HepG2 (cell line): ENCODE measurements around the gene BAHCC1. TPM values are rescaled to one million over a fixed set of nuclear protein-coding genes. Genes with fewer than 3 reads are reported as not detected.

ENCODE experiments used
- ATAC-seq: fragments of 200-7000 bp; cut with Tn5 transposase; 3 replicates; pipeline ENCODE4 v1.9.1; 2020; ENCODE audit warnings: mild to moderate bottlenecking, moderate library complexity
- BruUV-seq: library from RNA; stranded (reverse); fragments of 400-500 nt; replicated peaks from 2 replicates; lab custom pipeline; 2021; lab: Mats Ljungman, UMichigan
- CTCF ChIA-PET: fragments of 300-600 bp; formaldehyde crosslinking; extraction: SDS; loops from one replicate; lab custom pipeline; 2021; ENCODE audit warnings: low total read pairs, inconsistent platforms, low intra/inter-chr PET ratio; lab: Yijun Ruan, JAX
- POLR2A ChIA-PET: fragments of 350-600 bp; sonication (Branson Sonifier 250); formaldehyde crosslinking; loops from one replicate; lab custom pipeline; 2020; ENCODE audit warnings: antibody characterized with exemption, inconsistent platforms; lab: Yijun Ruan, JAX
- DNase-seq: peaks from one replicate; pipeline ENCODE4 v3.0.0-alpha.2; 2015; ENCODE audit warnings: low spot score
- FAIRE-seq: peaks from 3 replicates; lab custom pipeline; 2011; peaks lifted over from hg19 to GRCh38; lab: Jason Lieb, UNC
- H2AFZ ChIP-seq: one replicate; pipeline ENCODE4 v1.6.1; 2011; ENCODE audit warnings: low read length, inconsistent platforms
- H3K27ac ChIP-seq: fragments of 300-600 bp; 3 replicates; pipeline ENCODE4 v1.8.0; 2011; ENCODE audit warnings: mixed run types, mild to moderate bottlenecking, mixed read lengths, low read length, inconsistent platforms; ENCODE audit not compliant: insufficient read depth; ENCODE audit errors: extremely low read length
- H3K27me3 ChIP-seq, 2 experiments: fragments of 200-600 bp in 1 of 2; 2 replicates in 1 of 2; 3 replicates in 1 of 2; pipeline versions ENCODE4 v1.6.0 to v1.8.0; 2011; ENCODE audit warnings: low read length in 2 of 2, mild to moderate bottlenecking in 2 of 2, moderate library complexity in 2 of 2, inconsistent platforms in 1 of 2; ENCODE audit not compliant: insufficient read depth in 2 of 2, control insufficient read depth in 1 of 2
- H3K36me3 ChIP-seq, 2 experiments: fragments of 200-600 bp in 1 of 2; replicated peaks in 1 of 2; 2 replicates in 1 of 2; 3 replicates in 1 of 2; pipeline versions ENCODE4 v1.5.1 to v1.8.0; 2011; ENCODE audit warnings: low read length in 2 of 2, inconsistent platforms in 1 of 2; ENCODE audit not compliant: insufficient read depth in 2 of 2, control insufficient read depth in 1 of 2
- H3K4me1 ChIP-seq: 2 replicates; pipeline ENCODE4 v1.5.1; 2012; ENCODE audit warnings: low read length, inconsistent platforms; ENCODE audit not compliant: insufficient read depth
- H3K4me2 ChIP-seq: 2 replicates; pipeline ENCODE4 v1.6.0; 2011; ENCODE audit warnings: low read depth, low read length, inconsistent platforms
- H3K4me3 ChIP-seq, 3 experiments: fragments of 200-600 bp in 1 of 3; sonication (generic), shearing (Covaris generic) in 1 of 3; replicated peaks in 1 of 3; 2 replicates each; pipeline ENCODE4 v1.5.1; 2011 to 2016; ENCODE audit warnings: low read length in 3 of 3, inconsistent platforms in 2 of 3, low read depth in 2 of 3, mild to moderate bottlenecking in 2 of 3, control low read depth in 1 of 3, mixed read lengths in 1 of 3; ENCODE audit not compliant: insufficient read depth in 1 of 3
- H3K79me2 ChIP-seq: one replicate; pipeline ENCODE4 v1.6.1; 2011; ENCODE audit warnings: low read length, inconsistent platforms; ENCODE audit not compliant: insufficient read depth
- H3K9ac ChIP-seq: 2 replicates; pipeline ENCODE4 v1.6.0; 2011; ENCODE audit warnings: mild to moderate bottlenecking, low read depth, low read length, inconsistent platforms; ENCODE audit not compliant: insufficient read depth
- H3K9me3 ChIP-seq: 2 replicates; pipeline ENCODE4 v1.5.1; 2012; ENCODE audit warnings: mild to moderate bottlenecking, low read length
- H4K20me1 ChIP-seq: 2 replicates; pipeline ENCODE4 v1.6.0; 2011; ENCODE audit warnings: inconsistent platforms, mild to moderate bottlenecking, low read length, moderate library complexity; ENCODE audit not compliant: insufficient read depth
- AFF4 ChIP-seq: sonication (generic); formaldehyde crosslinking; IDR thresholded peaks from 2 replicates; pipeline ENCODE4 v1.4.0; 2020; ENCODE audit warnings: missing genetic modification reagents
- CCAR2 ChIP-seq: fragments of 200-400 bp; formaldehyde crosslinking; optimal IDR thresholded peaks from 2 replicates; pipeline ENCODE3; 2018; ENCODE audit warnings: low read depth, mild to moderate bottlenecking, low read length, moderate library complexity
- HDAC2 ChIP-seq: sonication (generic); formaldehyde crosslinking; IDR thresholded peaks from 2 replicates; pipeline ENCODE4 v1.4.0; 2020; ENCODE audit warnings: missing genetic modification reagents
- HNRNPK ChIP-seq: fragments of 200-400 bp; formaldehyde crosslinking; IDR thresholded peaks from 2 replicates; pipeline ENCODE4 v1.6.1; 2018; ENCODE audit warnings: low read length, low read depth, moderate library complexity, mild to moderate bottlenecking; ENCODE audit not compliant: poor library complexity, severe bottlenecking
- KDM1A ChIP-seq: IDR thresholded peaks from 2 replicates; pipeline ENCODE4 v1.6.1; 2016; ENCODE audit warnings: missing compliant biosample characterization
- MTF1 ChIP-seq: sonication (generic); formaldehyde crosslinking; IDR thresholded peaks from 2 replicates; pipeline ENCODE4 v1.5.0; 2020; ENCODE audit warnings: missing genetic modification reagents
- MYC ChIP-seq: sonication (generic); formaldehyde crosslinking; IDR thresholded peaks from 2 replicates; pipeline ENCODE4 v1.9.0; 2021; ENCODE audit warnings: missing genetic modification reagents, borderline replicate concordance
- NCOA2 ChIP-seq: sonication (generic); formaldehyde crosslinking; IDR thresholded peaks from 2 replicates; pipeline ENCODE4 v1.8.0; 2022; ENCODE audit warnings: inconsistent platforms
- RBM22 ChIP-seq: fragments of 200-400 bp; formaldehyde crosslinking; optimal IDR thresholded peaks from 2 replicates; pipeline ENCODE3; 2017; ENCODE audit warnings: mild to moderate bottlenecking, low read length, moderate library complexity
- SALL2 ChIP-seq: sonication (generic); formaldehyde crosslinking; IDR thresholded peaks from 2 replicates; pipeline ENCODE4 v1.8.1; 2023; ENCODE audit warnings: mild to moderate bottlenecking, missing genetic modification reagents, inconsistent platforms
- ZNF234 ChIP-seq: sonication (generic); formaldehyde crosslinking; conservative IDR thresholded peaks from 2 replicates; pipeline ENCODE4 v1.5.1; 2020; ENCODE audit warnings: mild to moderate bottlenecking, missing genetic modification reagents
- ZNF281 ChIP-seq: sonication (generic); formaldehyde crosslinking; IDR thresholded peaks from 2 replicates; pipeline ENCODE4 v1.4.0; 2020; ENCODE audit warnings: missing genetic modification reagents, borderline replicate concordance
- ZNF572 ChIP-seq: sonication (generic); formaldehyde crosslinking; IDR thresholded peaks from 2 replicates; pipeline ENCODE4 v1.5.1; 2020; ENCODE audit warnings: mild to moderate bottlenecking, missing genetic modification reagents
- ZNF674 ChIP-seq: sonication (generic); formaldehyde crosslinking; IDR thresholded peaks from 2 replicates; pipeline ENCODE4 v1.5.0; 2020; ENCODE audit warnings: low read depth, mild to moderate bottlenecking, missing genetic modification reagents
- WGBS: methylation state at CpG from one replicate; pipeline ENCODE4 v1.1.6; 2017; ENCODE audit warnings: low lambda C conversion rate; 5-methylcytosine and 5-hydroxymethylcytosine counted together
- in situ Hi-C: cut with HindIII; loops from 2 replicates; pipeline ENCODE4 v1.10.0; 2017; ENCODE audit warnings: low pct_unique_long_range_greater_than_20kb; ENCODE audit not compliant: extremely low pct_ligation_motif_present
- intact Hi-C: fragments of 100-400 bp; cut with micrococcal nuclease; formaldehyde crosslinking; loops from one replicate; pipeline ENCODE4 v1.10.0; 2022; ENCODE audit not compliant: unreplicated experiment
- polyA plus RNA-seq, 8 experiments: library from polyadenylated mRNA; depleted of rRNA in 3 of 8; stranded (reverse) in 7 of 8; unstranded in 1 of 8; fragments of >200 nt; fragmentation: Illumina TruSeq in 4 of 8; extraction: Trizol in 4 of 8; gene quantifications; 2 replicates each; pipeline versions ENCODE4 v1.2.1 to v1.2.3, GENCODE V29; 2011 to 2016; ENCODE audit warnings: low read depth in 4 of 8, missing spikeins in 1 of 8, mixed read lengths in 1 of 8; ENCODE audit not compliant: insufficient read depth in 1 of 8
- total RNA-seq, 5 experiments: library from RNA; depleted of rRNA; stranded (reverse); fragments of >200 nt; fragmentation: Illumina TruSeq; extraction: Trizol; gene quantifications; 2 replicates each; pipeline ENCODE4 v1.2.3, GENCODE V29; 2016; ENCODE audit warnings: low read depth in 1 of 5
- TF ChIP-seq, protein P1 (sequence below): sonication (generic); formaldehyde crosslinking; IDR thresholded peaks from 2 replicates; pipeline ENCODE4 v1.5.1; 2020; ENCODE audit warnings: mild to moderate bottlenecking, missing genetic modification reagents, moderate library complexity

BAHCC1 gene
- total and polyA plus RNA-seq, 2 of the 13 experiments (the other 11 are each of a cell fraction or from before 2014, with no cell fraction given), result 1.4 to 1.7 TPM

DNA sequence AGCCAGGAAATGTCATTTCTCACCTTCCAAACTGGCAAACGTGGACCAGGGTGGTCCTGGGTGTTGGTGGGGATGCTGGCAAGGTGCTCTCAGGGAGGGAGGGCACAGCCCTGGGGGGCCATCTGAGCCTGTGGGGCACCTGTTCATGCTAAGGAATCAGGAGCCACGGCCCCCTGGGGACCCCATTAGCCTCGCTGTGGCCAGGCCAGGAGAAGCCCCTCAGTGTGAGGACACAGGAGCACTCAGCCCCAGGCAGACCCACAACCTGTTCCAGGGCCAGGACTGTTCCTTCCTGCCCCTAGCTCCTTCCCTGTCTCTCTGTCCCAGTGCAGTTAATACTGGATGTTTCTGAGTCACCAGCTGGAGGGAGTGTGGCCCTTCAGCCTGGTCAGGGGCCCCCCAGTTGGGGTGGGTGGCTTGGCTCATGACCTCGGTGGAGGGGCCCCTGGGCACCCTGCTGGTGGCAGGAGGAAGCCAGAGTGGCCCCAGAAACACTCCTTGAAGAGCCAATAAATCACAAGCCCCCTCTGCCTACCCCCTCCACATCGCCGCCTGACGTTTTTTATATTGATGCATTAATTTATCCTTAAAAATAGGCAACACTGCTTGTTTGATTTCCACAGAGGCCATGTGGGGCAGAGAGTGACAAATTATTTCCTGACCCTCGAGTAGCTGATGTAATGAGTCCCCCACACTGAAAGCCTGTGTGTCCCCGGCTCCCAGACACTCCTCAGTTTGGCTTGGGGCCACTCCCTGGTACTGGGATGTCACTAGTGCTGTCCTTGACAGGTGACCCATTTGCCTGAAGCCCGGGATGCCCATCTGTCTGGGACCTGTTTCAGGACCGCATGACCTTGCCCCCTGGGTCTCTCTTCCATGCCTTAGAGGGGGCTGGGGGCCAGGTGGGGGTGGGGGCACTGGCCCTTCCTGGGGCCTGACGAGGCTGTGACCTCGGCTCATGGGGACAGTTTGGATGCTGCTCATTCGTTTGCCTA is 95.0 kb downstream of the BAHCC1 start:
- H3K9ac ChIP-seq, result no peak overlapping the region
- in situ Hi-C loops (no loop called here), intact Hi-C loops (no loop called here)
- FAIRE-seq, result no peak
- H3K36me3 ChIP-seq, result no peaks in the 10 kb centered on the region
- H3K79me2 ChIP-seq, result no peaks in the 10 kb centered on the region
- H2AFZ ChIP-seq, result no peak overlapping the region
- no peak overlapping the region for H3K27ac ChIP-seq
- H3K4me2 ChIP-seq, result no peak overlapping the region
- no peaks in the 10 kb centered on the region for H4K20me1 ChIP-seq
- CTCF ChIA-PET, result no interaction called here
- BruUV-seq, result no TSS peak
- WGBS, result 34% methylated on average over 13 of the region's 14 CpGs
- no peak for DNase-seq
- H3K27me3 ChIP-seq, result peaks cover 1 to 29% of the 10 kb centered on the region in 2 experiments
- H3K4me3 ChIP-seq, result no peak overlapping the region
- H3K9me3 ChIP-seq, result no peaks in the 10 kb centered on the region
- H3K4me1 ChIP-seq, result peaks cover 72% of the 10 kb centered on the region
- POLR2A ChIA-PET, result interaction anchor here (0.7 to 1.6 kb wide), 3 partner anchors 20 to 95 kb away, joined by 3 to 5 read pairs (median 3); partner anchors contain the start of gene BAHCC1
- ATAC-seq, result no peak
- TF ChIP-seq SALL2 (CRISPR knock-in tag) (no peak), ZNF281 (CRISPR knock-in tag) (no peak), ZNF572 (CRISPR knock-in tag) (no peak), MYC (CRISPR knock-in tag) (no peak), ZNF674 (no peak), RBM22 (no peak), HDAC2 (CRISPR knock-in tag) (no peak), ZNF234 (CRISPR knock-in tag) (no peak), NCOA2 (no peak), AFF4 (no peak), KDM1A (CRISPR knock-in tag) (no peak), CCAR2 (no peak), HNRNPK (no peak), MTF1 (CRISPR knock-in tag) (no peak)
- TF ChIP-seq, protein P1, sequence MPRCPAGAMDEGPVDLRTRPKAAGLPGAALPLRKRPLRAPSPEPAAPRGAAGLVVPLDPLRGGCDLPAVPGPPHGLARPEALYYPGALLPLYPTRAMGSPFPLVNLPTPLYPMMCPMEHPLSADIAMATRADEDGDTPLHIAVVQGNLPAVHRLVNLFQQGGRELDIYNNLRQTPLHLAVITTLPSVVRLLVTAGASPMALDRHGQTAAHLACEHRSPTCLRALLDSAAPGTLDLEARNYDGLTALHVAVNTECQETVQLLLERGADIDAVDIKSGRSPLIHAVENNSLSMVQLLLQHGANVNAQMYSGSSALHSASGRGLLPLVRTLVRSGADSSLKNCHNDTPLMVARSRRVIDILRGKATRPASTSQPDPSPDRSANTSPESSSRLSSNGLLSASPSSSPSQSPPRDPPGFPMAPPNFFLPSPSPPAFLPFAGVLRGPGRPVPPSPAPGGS, result no peak
